OCI-M1 (cell line): ENCODE results near the gene ZMIZ1.
"Not testable (repeated sequence)": the region's sequence is repeated elsewhere in the genome, so short reads cannot be mapped to it uniquely, and the experiment has no call there.

Experiments used
- DNase-seq: peaks from one replicate; lab custom pipeline; 2025; lab: John Stamatoyannopoulos, UW

The ZMIZ1 gene

GRCh38 chr10:79324032-79324695 lies 255.4 kb downstream of the ZMIZ1 start:
- DNase-seq = no peak

GRCh38 chr10:79326361-79327089 lies 257.8 kb downstream of the ZMIZ1 start:
- DNase-seq = no peak

GRCh38 chr10:79327090-79327457 lies 258.3 kb downstream of the ZMIZ1 start:
- DNase-seq = no peak

GRCh38 chr10:79328147-79328701 lies 259.5 kb downstream of the ZMIZ1 start:
- DNase-seq = no peak

GRCh38 chr10:79328737-79329504 lies 260.2 kb downstream of the ZMIZ1 start:
- no peak for DNase-seq

GRCh38 chr10:79329529-79329928 lies 260.8 kb downstream of the ZMIZ1 start:
- no peak for DNase-seq

GRCh38 chr10:79331226-79331625 lies 262.5 kb downstream of the ZMIZ1 start:
- no peak for DNase-seq

- peak; percentile 75 for DNase-seq
Measured at GRCh38 chr10:79331709-79332108, 262.9 kb downstream of the ZMIZ1 start.

- DNase-seq = not testable (repeated sequence)
Measured at GRCh38 chr10:79332610-79333315, 264.0 kb downstream of the ZMIZ1 start.

GRCh38 chr10:79333513-79333912 lies 264.7 kb downstream of the ZMIZ1 start:
- DNase-seq = peak; percentile 30

GRCh38 chr10:79334573-79334972 lies 265.8 kb downstream of the ZMIZ1 start:
- no peak for DNase-seq

GRCh38 chr10:79335094-79335469 lies 266.3 kb downstream of the ZMIZ1 start:
- DNase-seq = no peak

- DNase-seq = no peak
Measured at GRCh38 chr10:79335470-79336235, 266.9 kb downstream of the ZMIZ1 start.

- DNase-seq = no peak
Measured at GRCh38 chr10:79336276-79336675, 267.5 kb downstream of the ZMIZ1 start.

- no peak for DNase-seq
Measured at GRCh38 chr10:79336739-79337138, 268.0 kb downstream of the ZMIZ1 start.

- not testable (repeated sequence) for DNase-seq
Measured at GRCh38 chr10:79337783-79338469, 269.2 kb downstream of the ZMIZ1 start.

GRCh38 chr10:79339266-79339665 lies 270.5 kb downstream of the ZMIZ1 start:
- DNase-seq = no peak

- DNase-seq = no peak
Measured at GRCh38 chr10:79340646-79341244, 272.0 kb downstream of the ZMIZ1 start.

GRCh38 chr10:79342295-79342761 lies 273.6 kb downstream of the ZMIZ1 start:
- no peak for DNase-seq
